Natural killer cell (primary cell): ENCODE results near the gene SUPT20HL1. TPM values are rescaled to one million over a fixed set of nuclear protein-coding genes. Genes with fewer than 3 reads are reported as not detected.

Source experiments
- ATAC-seq, 3 donors: fragments of 150-1000 bp in 2 of 3; fragments of 200-7000 bp in 1 of 3; cut with Tn5 transposase; 1 replicate in 1 of 3; 2 replicates in 2 of 3; pipeline ENCODE4 v1.10.0; 2021; ENCODE audit warnings: mild to moderate bottlenecking in 2 of 3, moderate library complexity in 2 of 3
- DNase-seq, 2 donors: peaks; one replicate each; pipeline versions ENCODE4 v3.0.0 to v3.0.0-alpha.2; 2013 to 2021; ENCODE audit warnings: mixed read lengths in 1 of 2
- H3K27ac ChIP-seq: one replicate; pipeline ENCODE4 v1.5.1; 2013; ENCODE audit warnings: mild to moderate bottlenecking, low read length
- H3K27me3 ChIP-seq: one replicate; pipeline ENCODE4 v1.6.1; 2013; ENCODE audit warnings: low read length; ENCODE audit not compliant: control insufficient read depth, insufficient read depth
- H3K36me3 ChIP-seq: one replicate; pipeline ENCODE4 v1.6.1; 2013; ENCODE audit warnings: low read length; ENCODE audit not compliant: control insufficient read depth, insufficient read depth
- H3K4me1 ChIP-seq: one replicate; pipeline ENCODE4 v1.6.1; 2013; ENCODE audit warnings: low read length; ENCODE audit not compliant: control insufficient read depth, insufficient read depth
- H3K4me3 ChIP-seq: one replicate; pipeline ENCODE4 v1.5.1; 2013; ENCODE audit warnings: low read length
- H3K9me3 ChIP-seq: one replicate; pipeline ENCODE4 v1.6.1; 2013; ENCODE audit warnings: low read length; ENCODE audit not compliant: control insufficient read depth, insufficient read depth
- H3K27ac Mint-ChIP-seq, 2 donors: one replicate each; pipeline ENCODE4 v1.8.0; 2022; ENCODE audit warnings: mild to moderate bottlenecking in 2 of 2, mixed read lengths in 2 of 2, moderate library complexity in 1 of 2
- H3K27me3 Mint-ChIP-seq, 2 donors: one replicate each; pipeline ENCODE4 v1.8.0; 2022; ENCODE audit warnings: low read depth in 2 of 2, mixed read lengths in 2 of 2
- H3K36me3 Mint-ChIP-seq: one replicate; pipeline ENCODE4 v1.8.0; 2022; ENCODE audit warnings: mixed read lengths
- H3K4me1 Mint-ChIP-seq, 2 donors: one replicate each; pipeline ENCODE4 v1.8.0; 2022; ENCODE audit warnings: mixed read lengths in 2 of 2
- H3K4me3 Mint-ChIP-seq: one replicate; pipeline ENCODE4 v1.8.0; 2022; ENCODE audit warnings: mild to moderate bottlenecking, moderate library complexity, mixed read lengths
- H3K9me3 Mint-ChIP-seq, 2 donors: one replicate each; pipeline ENCODE4 v1.8.0; 2022; ENCODE audit warnings: mixed read lengths in 2 of 2
- WGBS: methylation state at CpG from one replicate; pipeline ENCODE4 v1.1.7; 2013; ENCODE audit warnings: missing lambda C conversion rate; ENCODE audit not compliant: insufficient coverage; 5-methylcytosine and 5-hydroxymethylcytosine counted together
- intact Hi-C: fragments of 100-400 bp; cut with micrococcal nuclease; formaldehyde crosslinking; loops from one replicate; pipeline ENCODE4 v1.14.2; 2022
- total RNA-seq, 4 donors: library from RNA; stranded (reverse); fragments of 120-200 nt in 1 of 4; gene quantifications; one replicate each; pipeline versions ENCODE4 v1.2.3 to v1.2.4, GENCODE V29; 2013 to 2022
- TF ChIP-seq, protein P1 (sequence below): fragments of 200-600 bp; IDR thresholded peaks from one replicate; pipeline ENCODE4 v1.8.0; 2022; ENCODE audit warnings: antibody characterized with exemption

Gene SUPT20HL1
- total RNA-seq, 3 donors from 2014 or later (not counting 1 experiment from before 2014, with no cell fraction given): not detected

GRCh38 chrX:24343719-24344118, 16.7 kb upstream of the SUPT20HL1 start:
- Histone ChIP-seq H3K4me1 (no peaks in the 10 kb centered on the region), H3K27me3 (no peaks in the 10 kb centered on the region), H3K36me3 (no peaks in the 10 kb centered on the region), H3K4me3 (no peak overlapping the region), H3K27ac (no peak overlapping the region), H3K9me3 (no peaks in the 10 kb centered on the region)
- peak overlapping the region; percentile 14 for H3K4me3 Mint-ChIP-seq
- H3K4me1 Mint-ChIP-seq: peaks cover 0 to 6% of the 10 kb centered on the region in 2 donors
- ATAC-seq: peak in 2 of 3 donors; percentile 57 to 66
- TF ChIP-seq, protein P1, sequence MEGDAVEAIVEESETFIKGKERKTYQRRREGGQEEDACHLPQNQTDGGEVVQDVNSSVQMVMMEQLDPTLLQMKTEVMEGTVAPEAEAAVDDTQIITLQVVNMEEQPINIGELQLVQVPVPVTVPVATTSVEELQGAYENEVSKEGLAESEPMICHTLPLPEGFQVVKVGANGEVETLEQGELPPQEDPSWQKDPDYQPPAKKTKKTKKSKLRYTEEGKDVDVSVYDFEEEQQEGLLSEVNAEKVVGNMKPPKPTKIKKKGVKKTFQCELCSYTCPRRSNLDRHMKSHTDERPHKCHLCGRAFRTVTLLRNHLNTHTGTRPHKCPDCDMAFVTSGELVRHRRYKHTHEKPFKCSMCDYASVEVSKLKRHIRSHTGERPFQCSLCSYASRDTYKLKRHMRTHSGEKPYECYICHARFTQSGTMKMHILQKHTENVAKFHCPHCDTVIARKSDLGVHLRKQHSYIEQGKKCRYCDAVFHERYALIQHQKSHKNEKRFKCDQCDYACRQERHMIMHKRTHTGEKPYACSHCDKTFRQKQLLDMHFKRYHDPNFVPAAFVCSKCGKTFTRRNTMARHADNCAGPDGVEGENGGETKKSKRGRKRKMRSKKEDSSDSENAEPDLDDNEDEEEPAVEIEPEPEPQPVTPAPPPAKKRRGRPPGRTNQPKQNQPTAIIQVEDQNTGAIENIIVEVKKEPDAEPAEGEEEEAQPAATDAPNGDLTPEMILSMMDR: no peak
- no peaks in the 10 kb centered on the region for H3K9me3 Mint-ChIP-seq
- intact Hi-C loops: no loop called here
- peak overlapping the region in 1 of 2 donors; percentile 70 for H3K27ac Mint-ChIP-seq
- no peaks in the 10 kb centered on the region for H3K36me3 Mint-ChIP-seq
- DNase-seq: peak in 1 of 2 donors; percentile 5
- 17% methylated on average over 8 of the region's 9 CpGs for WGBS
- peaks cover 6 to 24% of the 10 kb centered on the region in 2 donors for H3K27me3 Mint-ChIP-seq

DNA sequence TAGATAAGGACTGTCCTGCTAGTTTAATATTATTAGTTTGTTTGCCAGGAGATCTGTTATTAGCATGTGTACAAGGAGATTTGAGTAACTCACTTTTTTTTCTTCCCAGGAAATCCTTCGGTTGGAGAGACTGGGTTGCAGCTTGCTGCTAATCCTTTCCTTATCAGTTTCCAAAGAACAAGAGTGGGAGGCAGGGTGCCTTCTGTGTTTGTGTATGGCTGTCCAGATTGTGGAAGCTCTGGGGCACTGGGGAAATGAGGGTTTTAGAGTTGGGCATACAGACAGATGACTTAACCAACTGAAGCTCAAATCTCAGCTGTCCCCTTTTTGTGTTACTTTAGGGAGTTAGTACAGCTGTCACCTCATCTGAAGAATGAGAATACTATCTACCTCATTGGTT, 12.6 kb upstream of the SUPT20HL1 start:
- H3K27me3 Mint-ChIP-seq: peaks cover 0 to 5% of the 10 kb centered on the region in 2 donors
- intact Hi-C loops: no loop called here
- WGBS: no CpG with 5 or more reads among the region's 1 CpG

DNA sequence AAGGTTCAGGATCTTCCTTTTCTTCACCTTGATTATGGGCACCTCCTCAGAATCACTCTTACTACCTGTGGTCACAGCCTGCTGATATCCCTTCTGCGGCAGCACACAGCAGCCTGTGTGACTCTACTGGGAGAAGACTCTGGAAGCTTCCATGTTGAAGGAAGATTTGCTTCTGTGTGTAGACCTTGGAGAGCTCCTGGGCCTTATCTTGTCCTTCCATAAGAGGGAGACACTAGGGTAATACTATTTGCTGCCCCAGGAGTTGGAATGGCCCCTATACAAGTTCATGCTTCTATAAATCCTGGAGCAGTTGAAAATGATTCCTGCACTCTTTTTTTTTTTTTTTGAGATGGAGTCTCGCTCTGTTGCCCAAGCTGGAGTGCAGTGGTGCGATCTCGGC, 10.2 kb upstream of the SUPT20HL1 start:
- 100% methylated on average over 1 of the region's 4 CpGs for WGBS
- Histone ChIP-seq H3K27me3 (no peaks in the 10 kb centered on the region), H3K27ac (no peak overlapping the region), H3K36me3 (no peaks in the 10 kb centered on the region), H3K4me1 (no peaks in the 10 kb centered on the region), H3K9me3 (no peaks in the 10 kb centered on the region), H3K4me3 (no peak overlapping the region)
- no peaks in the 10 kb centered on the region for H3K36me3 Mint-ChIP-seq
- no peak for DNase-seq
- H3K4me3 Mint-ChIP-seq: no peak overlapping the region
- no peak for ATAC-seq
- no peak overlapping the region for H3K27ac Mint-ChIP-seq
- intact Hi-C loops: no loop called here
- H3K27me3 Mint-ChIP-seq: peaks cover 0 to 5% of the 10 kb centered on the region in 2 donors
- H3K4me1 Mint-ChIP-seq: no peaks in the 10 kb centered on the region
- no peaks in the 10 kb centered on the region for H3K9me3 Mint-ChIP-seq
- TF ChIP-seq, protein P1: no peak

More for the DNA sequence above, 12.6 kb upstream of the SUPT20HL1 start:
- no peak for DNase-seq
- no peaks in the 10 kb centered on the region for H3K4me1 ChIP-seq
- H3K27ac ChIP-seq: no peak overlapping the region
- Mint-ChIP-seq H3K4me3 (no peak overlapping the region), H3K36me3 (no peaks in the 10 kb centered on the region), H3K9me3 (no peaks in the 10 kb centered on the region), H3K4me1 (peaks cover 0 to 6% of the 10 kb centered on the region in 2 donors), H3K27ac (no peak overlapping the region)
- no peaks in the 10 kb centered on the region for H3K36me3 ChIP-seq
- ATAC-seq: no peak
- no peaks in the 10 kb centered on the region for H3K27me3 ChIP-seq
- H3K9me3 ChIP-seq: no peaks in the 10 kb centered on the region
- TF ChIP-seq, protein P1: no peak
- H3K4me3 ChIP-seq: no peak overlapping the region

- Mint-ChIP-seq H3K9me3 (no peaks in the 10 kb centered on the region), H3K4me1 (no peaks in the 10 kb centered on the region), H3K27ac (no peak overlapping the region), H3K36me3 (no peaks in the 10 kb centered on the region), H3K4me3 (no peak overlapping the region), H3K27me3 (no peaks in the 10 kb centered on the region)
- H3K36me3 ChIP-seq: no peaks in the 10 kb centered on the region
- H3K4me3 ChIP-seq: no peak overlapping the region
- ATAC-seq (no peak), DNase-seq (no peak)
- no peak overlapping the region for H3K27ac ChIP-seq
- intact Hi-C loops: no loop called here
- 95% methylated on average over 8 of the region's 8 CpGs for WGBS
- H3K9me3 ChIP-seq: no peaks in the 10 kb centered on the region
- H3K4me1 ChIP-seq: no peaks in the 10 kb centered on the region
- TF ChIP-seq, protein P1: no peak
- H3K27me3 ChIP-seq: no peaks in the 10 kb centered on the region
Measured at GRCh38 chrX:24355095-24355494, 5.3 kb upstream of the SUPT20HL1 start.
